Brain pericyte (primary cell): ENCODE results near the gene NTRK2.

Source experiments
- DNase-seq: peaks from one replicate; pipeline ENCODE4 v3.0.0-alpha.2; 2012; ENCODE audit warnings: low read depth, low spot score

Gene NTRK2

GRCh38 chr9:84817038-84817437 is 147.5 kb downstream of the NTRK2 start:
- DNase-seq = no peak

GRCh38 chr9:84818791-84819190 is 149.3 kb downstream of the NTRK2 start:
- no peak for DNase-seq

- no peak for DNase-seq
Measured at GRCh38 chr9:84819491-84819991, 150.0 kb downstream of the NTRK2 start.

GRCh38 chr9:84821431-84821830 is 151.9 kb downstream of the NTRK2 start:
- DNase-seq = no peak

- DNase-seq = no peak
Measured at GRCh38 chr9:84822589-84823233, 153.2 kb downstream of the NTRK2 start.

- DNase-seq = no peak
Measured at GRCh38 chr9:84823421-84824271, 154.1 kb downstream of the NTRK2 start.

- DNase-seq = no peak
Measured at GRCh38 chr9:84827216-84827765, 157.8 kb downstream of the NTRK2 start.

- DNase-seq = no peak
Measured at GRCh38 chr9:84828046-84828445, 158.5 kb downstream of the NTRK2 start.

GRCh38 chr9:84829471-84829870 is 159.9 kb downstream of the NTRK2 start:
- no peak for DNase-seq

- no peak for DNase-seq
Measured at GRCh38 chr9:84829997-84830696, 160.6 kb downstream of the NTRK2 start.

GRCh38 chr9:84831377-84831776 is 161.8 kb downstream of the NTRK2 start:
- no peak for DNase-seq

GRCh38 chr9:84832453-84832852 is 162.9 kb downstream of the NTRK2 start:
- DNase-seq = no peak

- DNase-seq = no peak
Measured at GRCh38 chr9:84834426-84834825, 164.9 kb downstream of the NTRK2 start.

GRCh38 chr9:84835745-84836144 is 166.2 kb downstream of the NTRK2 start:
- DNase-seq = no peak

- no peak for DNase-seq
Measured at GRCh38 chr9:84838879-84839278, 169.3 kb downstream of the NTRK2 start.

- DNase-seq = no peak
Measured at GRCh38 chr9:84839541-84839940, 170.0 kb downstream of the NTRK2 start.

GRCh38 chr9:84841931-84842330 is 172.4 kb downstream of the NTRK2 start:
- DNase-seq = no peak

GRCh38 chr9:84843175-84843824 is 173.8 kb downstream of the NTRK2 start:
- no peak for DNase-seq

- no peak for DNase-seq
Measured at GRCh38 chr9:84845956-84846900, 176.7 kb downstream of the NTRK2 start.

- no peak for DNase-seq
Measured at GRCh38 chr9:84846906-84847305, 177.4 kb downstream of the NTRK2 start.
